Effector memory CD8-positive, alpha-beta T cell (primary cell): ENCODE measurements around the gene KLHL21.
A peak's percentile ranks its signal among the peaks of the same experiment; 100 is the strongest.
"Not testable (repeated sequence)": the region's sequence is repeated elsewhere in the genome, so short reads cannot be mapped to it uniquely, and the experiment has no call there.

Source experiments
- ATAC-seq: fragments of 150-1000 bp; cut with Tn5 transposase; replicated peaks from 2 replicates; pipeline ENCODE4 v1.10.0; 2021; ENCODE audit warnings: mild to moderate bottlenecking, moderate library complexity
- DNase-seq, 3 experiments: peaks; one replicate each; pipeline ENCODE4 v3.0.0; 2021
- H3K27ac Mint-ChIP-seq, 2 donors: one replicate each; pipeline ENCODE4 v1.8.0; 2022; ENCODE audit warnings: mild to moderate bottlenecking in 2 of 2, mixed read lengths in 2 of 2, moderate library complexity in 2 of 2
- H3K27me3 Mint-ChIP-seq, 2 donors: one replicate each; pipeline ENCODE4 v1.8.0; 2022; ENCODE audit warnings: mixed read lengths in 2 of 2
- H3K36me3 Mint-ChIP-seq: one replicate; pipeline ENCODE4 v1.8.0; 2022; ENCODE audit warnings: mild to moderate bottlenecking, moderate library complexity, mixed read lengths; ENCODE audit not compliant: insufficient read depth
- H3K4me1 Mint-ChIP-seq, 2 donors: one replicate each; pipeline ENCODE4 v1.8.0; 2022; ENCODE audit warnings: low read depth in 2 of 2, mixed read lengths in 2 of 2
- H3K4me3 Mint-ChIP-seq, 2 donors: one replicate each; pipeline ENCODE4 v1.8.0; 2022; ENCODE audit warnings: mild to moderate bottlenecking in 2 of 2, mixed read lengths in 2 of 2, moderate library complexity in 2 of 2
- H3K9me3 Mint-ChIP-seq, 2 donors: one replicate each; pipeline ENCODE4 v1.8.0; 2022; ENCODE audit warnings: mixed read lengths in 2 of 2

The KLHL21 gene

DNA sequence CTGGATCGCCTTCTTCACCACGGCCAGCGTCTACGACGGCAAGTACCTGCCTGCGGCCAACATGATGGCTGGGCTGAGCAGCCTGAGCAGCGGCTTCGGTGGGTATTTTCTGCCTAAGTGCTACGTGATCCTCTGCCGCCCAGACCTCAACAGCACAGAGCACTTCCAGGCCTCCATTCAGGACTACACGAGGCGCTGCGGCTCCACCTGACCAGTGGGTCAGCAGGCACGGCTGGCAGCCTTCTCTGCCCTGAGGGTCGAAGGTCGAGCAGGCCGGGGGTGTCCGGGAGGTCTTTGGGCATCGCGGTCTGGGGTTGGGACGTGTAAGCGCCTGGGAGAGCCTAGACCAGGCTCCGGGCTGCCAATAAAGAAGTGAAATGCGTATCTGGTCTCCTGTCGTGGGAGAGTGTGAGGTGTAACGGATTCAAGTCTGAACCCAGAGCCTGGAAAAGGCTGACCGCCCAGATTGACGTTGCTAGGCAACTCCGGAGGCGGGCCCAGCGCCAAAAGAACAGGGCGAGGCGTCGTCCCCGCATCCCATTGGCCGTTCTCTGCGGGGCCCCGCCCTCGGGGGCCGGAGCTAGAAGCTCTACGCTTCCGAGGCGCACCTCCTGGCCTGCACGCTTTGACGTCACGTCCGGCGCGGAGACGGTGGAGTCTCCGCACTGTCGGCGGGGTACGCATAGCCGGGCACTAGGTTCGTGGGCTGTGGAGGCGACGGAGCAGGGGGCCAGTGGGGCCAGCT, 23.1 kb downstream of the KLHL21 start, which contains the start of gene ZBTB48:
Gene ZBTB48, plus strand, starts transcription at position 621 of the 745 bp plus-strand sequence. CDS start 616 bp downstream, outside the sequence.
- H3K36me3 Mint-ChIP-seq, result peaks cover 19% of the 10 kb centered on the region
- peak within 1 kb of the TSS; percentile 94 to 96 for H3K4me3 Mint-ChIP-seq
- ATAC-seq (peak; percentile 98), DNase-seq (peak; percentile 93 to 96 (median 95))
- H3K27ac Mint-ChIP-seq, result peak within 1 kb of the TSS; percentile 95 to 96
- H3K9me3 Mint-ChIP-seq, result no peaks in the 10 kb centered on the region
- H3K27me3 Mint-ChIP-seq, result peaks cover 0 to 2% of the 10 kb centered on the region in 2 donors
- H3K4me1 Mint-ChIP-seq, result peaks cover 29 to 34% of the 10 kb centered on the region in 2 donors

DNA sequence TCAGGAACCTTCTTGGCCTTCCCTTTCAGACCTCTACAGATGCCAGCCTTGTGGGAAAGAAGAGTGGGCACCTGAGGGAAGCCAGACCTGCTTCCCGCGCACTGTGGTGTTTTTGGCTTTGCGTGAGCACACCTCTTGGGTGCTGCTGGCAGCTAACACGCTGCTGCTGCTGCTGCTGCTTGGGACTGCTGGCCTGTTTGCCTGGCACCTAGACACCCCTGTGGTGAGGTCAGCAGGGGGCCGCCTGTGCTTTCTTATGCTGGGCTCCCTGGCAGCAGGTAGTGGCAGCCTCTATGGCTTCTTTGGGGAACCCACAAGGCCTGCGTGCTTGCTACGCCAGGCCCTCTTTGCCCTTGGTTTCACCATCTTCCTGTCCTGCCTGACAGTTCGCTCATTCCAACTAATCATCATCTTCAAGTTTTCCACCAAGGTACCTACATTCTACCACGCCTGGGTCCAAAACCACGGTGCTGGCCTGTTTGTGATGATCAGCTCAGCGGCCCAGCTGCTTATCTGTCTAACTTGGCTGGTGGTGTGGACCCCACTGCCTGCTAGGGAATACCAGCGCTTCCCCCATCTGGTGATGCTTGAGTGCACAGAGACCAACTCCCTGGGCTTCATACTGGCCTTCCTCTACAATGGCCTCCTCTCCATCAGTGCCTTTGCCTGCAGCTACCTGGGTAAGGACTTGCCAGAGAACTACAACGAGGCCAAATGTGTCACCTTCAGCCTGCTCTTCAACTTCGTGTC, 23.9 kb downstream of the KLHL21 start:
- DNase-seq (no peak), ATAC-seq (no peak)
- Mint-ChIP-seq H3K4me1 (peaks cover 25 to 30% of the 10 kb centered on the region in 2 donors), H3K27me3 (peaks cover 0 to 6% of the 10 kb centered on the region in 2 donors), H3K9me3 (no peaks in the 10 kb centered on the region), H3K36me3 (peaks cover 18% of the 10 kb centered on the region), H3K27ac (peak overlapping the region; percentile 95 to 96), H3K4me3 (peak overlapping the region in 1 of 2 donors; percentile 94)

DNA sequence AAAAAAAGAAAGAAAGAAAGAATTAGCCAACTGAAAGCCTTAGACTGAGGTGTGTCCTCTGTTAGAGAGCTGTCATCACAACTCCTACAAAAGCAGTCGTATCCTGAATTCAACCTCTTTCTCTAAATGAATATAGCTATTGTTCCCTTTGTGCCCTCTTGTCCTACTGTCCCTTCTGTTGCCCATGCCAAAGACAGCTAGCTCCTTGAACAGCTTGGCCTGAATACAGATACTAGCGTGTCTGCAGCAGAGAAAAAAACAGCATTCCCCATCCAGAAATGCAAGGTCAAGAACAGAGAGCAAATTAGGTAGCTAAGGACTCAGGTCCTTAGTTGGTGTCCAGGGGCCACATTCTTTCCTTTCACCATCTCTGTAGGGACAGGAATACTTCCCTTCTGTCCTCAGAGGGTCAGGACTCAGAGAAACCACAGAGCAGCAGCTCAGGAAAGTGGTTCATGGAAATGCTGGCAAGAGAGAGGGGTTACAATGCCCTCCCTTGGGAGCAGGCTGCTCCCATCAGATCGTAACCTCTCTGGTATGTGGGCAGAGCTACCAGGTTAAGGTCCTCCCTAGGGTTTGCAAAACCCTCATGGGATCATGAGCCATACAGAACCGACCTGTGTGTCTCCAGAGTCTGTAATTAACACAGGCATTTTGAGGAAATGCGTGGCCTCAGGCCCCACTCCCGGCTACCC, 24.7 kb downstream of the KLHL21 start:
- ATAC-seq (no peak), DNase-seq (no peak)
- Mint-ChIP-seq H3K27me3 (peaks cover 2 to 9% of the 10 kb centered on the region in 2 donors), H3K4me3 (no peak overlapping the region), H3K4me1 (peaks cover 25 to 30% of the 10 kb centered on the region in 2 donors), H3K9me3 (no peaks in the 10 kb centered on the region), H3K36me3 (peaks cover 18% of the 10 kb centered on the region), H3K27ac (peak overlapping the region in 1 of 2 donors; percentile 96)

DNA sequence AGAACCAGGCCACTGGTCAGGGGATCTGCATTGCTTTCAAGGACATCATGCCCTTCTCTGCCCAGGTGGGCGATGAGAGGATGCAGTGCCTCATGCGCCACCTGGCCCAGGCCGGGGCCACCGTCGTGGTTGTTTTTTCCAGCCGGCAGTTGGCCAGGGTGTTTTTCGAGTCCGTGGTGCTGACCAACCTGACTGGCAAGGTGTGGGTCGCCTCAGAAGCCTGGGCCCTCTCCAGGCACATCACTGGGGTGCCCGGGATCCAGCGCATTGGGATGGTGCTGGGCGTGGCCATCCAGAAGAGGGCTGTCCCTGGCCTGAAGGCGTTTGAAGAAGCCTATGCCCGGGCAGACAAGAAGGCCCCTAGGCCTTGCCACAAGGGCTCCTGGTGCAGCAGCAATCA, 27.9 kb downstream of the KLHL21 start:
- H3K27ac Mint-ChIP-seq, result peak overlapping the region in 1 of 2 donors; percentile 17
- ATAC-seq, result no peak

DNA sequence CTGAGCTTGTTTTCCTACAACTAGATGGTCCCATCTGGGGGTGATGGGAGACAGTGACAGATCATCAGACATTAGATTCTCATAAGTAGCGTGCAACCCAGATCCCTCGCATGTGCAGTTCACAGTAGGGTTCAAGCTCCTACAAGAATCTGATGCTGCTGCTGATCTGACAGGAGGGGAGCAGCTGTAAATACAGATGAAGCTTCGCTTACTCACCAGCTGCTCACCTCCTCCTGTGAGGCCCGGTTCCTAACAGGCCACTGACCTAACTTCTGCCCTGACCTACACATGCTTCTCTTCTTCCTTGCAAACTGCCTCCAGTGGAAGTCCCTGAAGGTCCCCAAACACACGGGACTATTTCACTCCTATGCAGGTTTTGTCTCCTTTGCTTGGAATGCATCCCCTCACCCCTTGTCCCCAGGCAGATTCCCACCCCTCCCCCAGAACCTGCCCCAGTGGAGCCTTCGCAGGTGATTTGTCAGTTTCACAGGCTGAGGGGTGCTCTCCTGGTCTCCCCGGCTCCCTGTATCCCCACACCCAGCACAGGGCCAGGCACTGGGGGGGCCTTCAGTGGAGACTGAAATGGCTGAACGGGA, 28.5 kb downstream of the KLHL21 start:
- Mint-ChIP-seq H3K4me1 (peaks cover 0 to 1% of the 10 kb centered on the region in 2 donors), H3K4me3 (no peak overlapping the region), H3K36me3 (peaks cover 7% of the 10 kb centered on the region), H3K9me3 (no peaks in the 10 kb centered on the region), H3K27me3 (peaks cover 6 to 18% of the 10 kb centered on the region in 2 donors), H3K27ac (peak overlapping the region in 1 of 2 donors; percentile 17)
- ATAC-seq, result no peak
- DNase-seq, result no peak

More for the DNA sequence above, 27.9 kb downstream of the KLHL21 start:
- DNase-seq, result no peak
- no peaks in the 10 kb centered on the region for H3K9me3 Mint-ChIP-seq
- H3K36me3 Mint-ChIP-seq, result peaks cover 13% of the 10 kb centered on the region
- H3K4me1 Mint-ChIP-seq, result peaks cover 6% of the 10 kb centered on the region in 2 donors
- H3K27me3 Mint-ChIP-seq, result peaks cover 6 to 17% of the 10 kb centered on the region in 2 donors
- H3K4me3 Mint-ChIP-seq, result no peak overlapping the region

DNA sequence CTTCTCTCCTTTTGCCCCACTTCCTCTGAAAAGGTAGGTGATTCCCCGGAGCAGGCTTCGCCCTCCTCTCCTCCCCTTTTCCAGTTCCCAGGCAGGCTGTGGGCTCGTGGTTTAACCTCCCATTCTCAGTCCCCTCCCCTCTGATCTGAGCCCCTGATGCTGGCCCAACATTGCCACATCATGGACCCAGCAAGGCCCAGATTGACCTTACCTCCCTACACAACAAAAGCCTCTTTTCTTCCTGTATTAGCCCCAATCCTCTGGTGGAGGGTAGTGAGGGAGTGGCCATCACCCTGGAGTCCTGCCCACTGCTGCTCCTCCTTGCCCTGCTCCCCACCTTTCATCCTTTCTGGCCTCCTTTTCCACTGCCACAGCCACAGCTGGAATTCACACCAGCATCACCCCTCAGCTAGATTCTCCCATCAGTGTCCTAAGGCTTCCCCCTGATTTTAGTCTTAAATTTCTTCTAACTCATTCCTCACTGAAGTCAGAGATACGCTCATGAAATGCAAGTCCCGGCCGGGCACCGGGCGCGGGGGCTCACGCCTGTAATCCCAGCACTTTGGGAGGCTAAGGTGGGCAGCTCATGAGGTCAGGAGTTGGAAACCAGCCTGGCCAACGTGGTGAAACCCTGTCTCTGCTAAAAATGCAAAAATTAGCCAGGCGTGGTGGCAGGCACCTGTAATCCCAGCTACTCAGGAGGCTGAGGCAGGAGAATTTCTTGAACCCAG, 29.9 kb downstream of the KLHL21 start:
- ATAC-seq, result no peak
- no peak overlapping the region for H3K4me3 Mint-ChIP-seq
- peak overlapping the region in 1 of 2 donors; percentile 7 for H3K27ac Mint-ChIP-seq
- no peaks in the 10 kb centered on the region for H3K4me1 Mint-ChIP-seq
- peaks cover 6 to 25% of the 10 kb centered on the region in 2 donors for H3K27me3 Mint-ChIP-seq
- no peak for DNase-seq
- H3K36me3 Mint-ChIP-seq, result peaks cover 6% of the 10 kb centered on the region
- no peaks in the 10 kb centered on the region for H3K9me3 Mint-ChIP-seq

DNA sequence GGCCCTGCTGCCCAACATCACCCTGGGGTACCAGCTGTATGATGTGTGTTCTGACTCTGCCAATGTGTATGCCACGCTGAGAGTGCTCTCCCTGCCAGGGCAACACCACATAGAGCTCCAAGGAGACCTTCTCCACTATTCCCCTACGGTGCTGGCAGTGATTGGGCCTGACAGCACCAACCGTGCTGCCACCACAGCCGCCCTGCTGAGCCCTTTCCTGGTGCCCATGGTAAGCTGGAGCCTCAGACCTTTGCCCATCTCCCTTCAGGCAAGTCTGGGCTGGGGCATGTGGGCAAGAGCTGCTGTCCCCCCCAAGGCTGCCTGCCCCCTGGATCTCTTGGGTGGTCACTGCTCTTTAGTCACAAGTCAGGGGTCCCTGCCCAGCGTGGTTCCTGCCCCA, 31.7 kb downstream of the KLHL21 start:
- H3K4me1 Mint-ChIP-seq, result no peaks in the 10 kb centered on the region

DNA sequence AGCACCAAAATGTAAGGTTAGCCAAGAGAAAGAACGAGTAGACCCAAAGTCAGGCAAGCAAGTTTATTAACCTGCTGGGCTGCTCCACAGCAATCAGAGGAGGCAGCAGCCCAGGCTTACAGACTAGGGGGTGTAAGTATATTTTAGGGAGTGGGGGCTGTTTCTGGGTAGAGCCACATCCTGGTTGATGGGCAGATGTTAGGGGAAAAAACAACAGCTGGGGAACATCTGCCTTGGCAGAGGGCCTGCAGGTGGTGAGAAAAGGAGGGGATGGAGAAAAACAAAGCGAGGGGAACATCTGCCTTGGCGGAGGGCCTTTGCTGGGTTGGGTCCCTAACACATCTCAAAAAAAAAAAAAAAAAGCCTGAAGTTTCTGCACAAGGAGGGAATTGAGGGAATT, 32.6 kb downstream of the KLHL21 start:
- H3K4me1 Mint-ChIP-seq, result no peaks in the 10 kb centered on the region
- no peak for DNase-seq
- ATAC-seq, result no peak
- H3K4me3 Mint-ChIP-seq, result no peak overlapping the region
- H3K9me3 Mint-ChIP-seq, result no peaks in the 10 kb centered on the region
- H3K27me3 Mint-ChIP-seq, result peaks cover 6 to 25% of the 10 kb centered on the region in 2 donors
- H3K36me3 Mint-ChIP-seq, result peaks cover 4% of the 10 kb centered on the region
- H3K27ac Mint-ChIP-seq, result no peak overlapping the region

More for the DNA sequence above, 31.7 kb downstream of the KLHL21 start:
- Mint-ChIP-seq H3K4me3 (no peak overlapping the region), H3K27ac (no peak overlapping the region), H3K9me3 (no peaks in the 10 kb centered on the region), H3K36me3 (peaks cover 4% of the 10 kb centered on the region), H3K27me3 (peaks cover 6 to 25% of the 10 kb centered on the region in 2 donors)
- no peak for ATAC-seq
- no peak for DNase-seq

DNA sequence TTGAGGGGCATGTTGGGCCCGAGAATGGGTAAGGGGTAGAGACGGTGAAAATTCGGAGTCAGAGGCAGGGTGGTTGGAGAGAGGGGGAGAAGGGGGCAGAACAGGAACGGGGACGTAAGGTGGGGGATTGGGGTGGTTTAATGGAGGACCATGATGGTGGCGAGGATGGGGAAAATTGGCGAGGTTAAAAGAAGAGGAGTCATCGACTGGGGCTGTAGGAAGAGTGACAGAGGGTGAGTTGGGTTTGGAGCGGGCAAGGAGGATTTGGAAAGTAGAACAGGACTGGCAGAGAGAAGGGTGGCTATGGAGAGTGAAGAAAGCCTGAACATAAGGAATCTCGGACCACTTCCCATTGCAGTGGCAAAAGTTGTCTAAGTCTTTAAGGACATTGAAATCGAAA, 33.6 kb downstream of the KLHL21 start:
- no peak for DNase-seq
- no peak overlapping the region for H3K27ac Mint-ChIP-seq
- H3K9me3 Mint-ChIP-seq, result no peaks in the 10 kb centered on the region
- H3K27me3 Mint-ChIP-seq, result peaks cover 6 to 19% of the 10 kb centered on the region in 2 donors
- H3K36me3 Mint-ChIP-seq, result no peaks in the 10 kb centered on the region
- no peak overlapping the region for H3K4me3 Mint-ChIP-seq
- no peaks in the 10 kb centered on the region for H3K4me1 Mint-ChIP-seq
- no peak for ATAC-seq

DNA sequence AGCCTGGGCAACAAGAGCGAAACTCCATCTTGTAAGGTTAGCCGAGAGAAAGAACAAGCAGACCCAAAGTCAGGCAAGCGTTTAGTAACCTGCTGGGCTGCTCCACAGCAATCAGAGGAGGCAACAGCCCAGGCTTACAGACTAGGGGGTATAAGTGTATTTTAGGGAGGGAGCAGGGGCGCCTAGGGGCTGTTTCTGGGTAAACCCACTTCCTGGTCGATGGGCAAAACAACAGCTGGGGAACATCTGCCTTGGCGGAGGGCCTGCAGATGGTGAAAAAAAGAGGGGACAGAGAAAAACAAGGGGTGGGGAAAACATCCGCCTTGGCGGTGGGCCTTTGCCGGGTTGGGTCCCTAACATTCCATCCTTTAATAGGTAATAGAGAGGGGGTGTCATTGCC, 42.4 kb downstream of the KLHL21 start:
- Mint-ChIP-seq H3K27me3 (peaks cover 0 to 8% of the 10 kb centered on the region in 2 donors), H3K27ac (no peak overlapping the region), H3K36me3 (peaks cover 3% of the 10 kb centered on the region), H3K4me3 (no peak overlapping the region), H3K4me1 (no peaks in the 10 kb centered on the region), H3K9me3 (no peaks in the 10 kb centered on the region)
- DNase-seq, result no peak
- ATAC-seq, result no peak

DNA sequence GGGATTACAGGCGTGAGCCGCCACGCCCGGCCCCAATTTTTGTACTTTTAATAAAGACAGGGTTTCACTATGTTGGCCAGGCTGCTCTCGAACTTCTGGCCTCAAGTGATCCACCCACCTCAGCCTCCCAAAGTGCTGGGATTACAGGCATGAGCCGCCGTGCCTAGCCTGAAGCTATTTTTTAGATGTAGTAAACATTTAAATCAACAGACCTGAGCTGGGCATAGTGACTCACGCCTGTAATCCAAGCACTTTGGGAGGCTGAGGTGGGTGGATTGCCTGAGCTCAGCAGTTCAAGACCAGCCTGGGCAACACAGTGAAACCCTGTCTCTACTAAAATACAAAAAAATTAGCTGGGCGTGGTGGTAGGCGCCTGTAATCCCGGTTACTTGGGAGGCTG, 43.5 kb downstream of the KLHL21 start:
- not testable (repeated sequence) for H3K27ac Mint-ChIP-seq, ATAC-seq, H3K36me3 Mint-ChIP-seq, H3K9me3 Mint-ChIP-seq, H3K27me3 Mint-ChIP-seq, H3K4me1 Mint-ChIP-seq, H3K4me3 Mint-ChIP-seq, DNase-seq

DNA sequence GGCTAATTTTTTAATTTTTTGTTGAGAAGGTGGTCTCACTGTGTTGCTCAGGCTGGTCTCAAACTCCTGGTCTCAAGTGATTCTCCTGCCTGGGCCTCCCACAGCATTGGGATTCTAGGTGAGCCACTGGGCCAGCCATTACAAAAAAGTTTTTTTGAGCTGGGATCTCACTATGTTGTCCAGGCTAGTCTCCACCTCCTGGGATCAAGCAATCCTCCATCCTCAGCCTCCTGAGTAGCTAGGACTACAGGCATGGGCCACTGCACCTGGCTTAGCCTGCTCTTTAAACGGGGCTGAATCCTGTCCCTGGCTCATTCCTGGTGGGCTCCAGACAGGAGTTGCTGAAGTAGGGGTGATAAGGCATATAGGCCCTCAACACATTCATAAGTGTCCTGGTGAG, 45.1 kb downstream of the KLHL21 start:
- Mint-ChIP-seq H3K9me3 (no peaks in the 10 kb centered on the region), H3K4me3 (no peak overlapping the region), H3K27ac (no peak overlapping the region), H3K4me1 (peaks cover 3 to 6% of the 10 kb centered on the region in 2 donors), H3K36me3 (peaks cover 10% of the 10 kb centered on the region), H3K27me3 (peaks cover 0 to 8% of the 10 kb centered on the region in 2 donors)
- ATAC-seq (no peak), DNase-seq (no peak)
